Bone marrow (tissue), 2 donors: Measurements from ENCODE around the gene PPP1R14C.

Experiments
- DNase-seq, 2 donors: peaks; one replicate each; lab custom pipeline; 2025; lab: John Stamatoyannopoulos, UW

Gene PPP1R14C

DNA sequence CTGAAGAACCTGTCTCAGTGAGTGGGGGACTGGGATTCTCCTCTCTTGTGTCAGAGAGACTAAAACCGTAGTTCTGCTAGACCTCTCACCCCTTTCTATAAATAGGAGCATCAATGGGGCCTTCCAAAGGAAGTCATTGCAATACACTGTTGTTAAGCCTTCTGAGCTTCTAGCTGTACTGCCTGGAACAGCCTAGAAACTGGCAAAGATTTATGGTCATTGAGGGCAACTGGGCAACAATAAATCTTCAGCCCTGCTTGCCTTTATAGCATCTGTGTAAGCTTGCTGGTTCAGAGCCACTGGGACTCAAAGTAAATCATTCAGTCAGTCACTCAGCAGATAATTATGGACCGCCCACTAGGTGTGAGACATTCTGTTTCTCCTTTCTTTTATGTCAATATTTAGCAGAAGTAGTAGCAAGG is 53.2 kb downstream of the PPP1R14C start:
- no peak for DNase-seq

DNA sequence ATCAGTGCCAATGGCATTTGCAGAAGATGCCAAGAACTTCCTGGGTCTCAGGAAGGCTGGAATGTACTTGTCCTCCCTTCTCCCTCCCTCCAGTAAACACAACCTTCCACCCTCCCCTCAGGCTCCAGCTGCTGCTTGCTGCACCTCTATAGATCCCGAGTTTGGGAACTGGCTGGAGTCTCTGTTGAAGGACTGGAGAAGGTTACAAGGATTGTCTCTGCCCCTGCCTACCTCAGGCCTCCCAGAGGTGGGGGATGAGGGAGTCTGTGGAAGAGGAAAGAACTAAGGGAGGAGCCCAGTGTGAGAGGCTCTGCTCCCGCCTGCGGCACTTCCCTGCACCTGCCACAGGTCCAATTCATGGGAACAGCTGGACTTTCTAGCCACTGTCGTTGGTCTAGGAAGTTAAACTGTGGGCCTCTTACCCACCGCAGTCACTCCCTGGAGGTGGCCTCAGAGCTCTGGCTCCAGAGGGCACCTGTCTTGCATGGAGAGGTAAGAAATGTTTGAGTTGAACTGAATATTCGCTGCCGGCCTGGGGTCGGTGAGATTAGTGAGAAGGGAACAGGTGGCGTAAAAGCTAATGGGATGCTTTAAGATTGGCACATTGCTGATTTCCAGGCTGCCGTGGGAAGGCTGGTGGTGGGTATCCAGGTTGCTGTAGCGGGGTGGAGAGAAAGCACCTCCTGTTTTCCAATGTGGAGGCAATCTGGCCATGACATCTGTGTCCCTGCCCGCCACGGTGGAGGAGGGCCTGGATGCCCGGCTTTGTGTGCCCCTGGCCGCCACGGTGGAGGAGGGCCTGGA is 54.3 kb downstream of the PPP1R14C start:
- no peak for DNase-seq

DNA sequence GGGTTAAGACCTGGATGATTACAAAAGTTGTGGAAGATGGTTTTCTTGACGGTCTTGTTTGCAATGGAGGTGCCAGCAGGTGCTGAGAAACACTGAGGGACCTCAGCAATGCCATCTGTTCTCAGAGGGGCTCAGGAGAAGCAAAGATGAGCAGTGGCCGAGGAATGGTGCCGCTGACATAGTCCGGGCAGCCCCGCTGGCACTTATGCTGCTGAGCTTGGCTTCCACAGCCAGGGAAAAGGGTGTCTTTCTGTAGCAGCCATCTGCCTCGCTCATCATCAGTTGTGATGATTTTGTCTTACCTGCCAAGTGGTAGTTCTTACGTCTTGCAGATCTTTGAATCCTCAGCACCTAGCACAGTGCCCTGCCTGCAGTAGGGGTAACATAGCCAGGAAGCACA is 55.7 kb downstream of the PPP1R14C start:
- DNase-seq = no peak

DNA sequence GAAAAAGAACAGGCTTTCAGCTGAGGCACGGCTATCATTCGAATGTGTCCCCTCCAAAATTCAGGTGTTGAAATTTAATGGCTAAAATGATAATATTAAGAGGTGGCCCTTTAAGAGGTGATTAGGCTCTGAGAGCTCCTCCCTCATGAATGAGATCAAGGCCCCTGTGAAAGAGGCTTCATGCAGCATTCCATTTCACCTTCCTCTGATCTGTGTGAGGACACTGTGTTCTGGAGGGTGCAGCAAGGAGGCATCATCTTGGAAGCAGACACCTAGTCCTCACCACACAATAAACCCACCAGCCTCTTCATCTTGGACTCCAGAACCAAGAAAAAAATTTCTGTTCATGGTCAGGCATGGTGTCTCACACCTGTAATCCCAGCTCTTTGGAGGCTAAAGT is 56.4 kb downstream of the PPP1R14C start:
- no peak for DNase-seq

DNA sequence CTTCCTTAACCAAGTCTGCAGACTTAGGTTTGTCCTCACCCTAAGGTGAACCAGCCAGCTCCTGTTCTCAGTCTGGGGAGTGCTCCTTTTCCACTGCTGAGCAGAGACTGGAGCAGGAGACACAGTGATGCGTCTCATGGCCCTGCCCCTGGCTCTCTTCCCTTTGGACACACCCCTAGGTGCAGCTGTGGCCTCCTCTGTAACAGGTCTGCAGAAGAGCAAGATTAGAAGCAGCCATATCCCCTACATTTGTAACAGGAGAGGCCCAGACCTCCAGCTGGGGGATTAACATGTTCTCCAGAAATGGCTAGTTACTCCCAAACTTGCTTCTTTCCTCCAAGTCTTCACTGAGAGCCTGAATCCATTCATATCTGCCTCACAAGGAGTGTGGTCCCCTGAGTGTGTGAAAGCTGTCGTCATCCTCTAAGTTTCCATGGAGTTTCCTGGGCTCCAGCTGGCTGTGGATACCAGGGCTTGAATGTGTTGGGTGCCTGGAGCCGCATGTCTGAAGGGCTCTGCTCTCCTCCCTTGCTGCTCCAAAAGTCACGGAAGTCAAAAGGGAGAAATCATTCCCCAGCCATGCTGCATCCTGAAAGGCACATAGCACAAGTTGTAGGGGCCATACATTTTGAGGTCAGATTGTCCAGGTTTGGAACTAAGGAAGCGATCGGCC is 57.7 kb downstream of the PPP1R14C start:
- no peak for DNase-seq

DNA sequence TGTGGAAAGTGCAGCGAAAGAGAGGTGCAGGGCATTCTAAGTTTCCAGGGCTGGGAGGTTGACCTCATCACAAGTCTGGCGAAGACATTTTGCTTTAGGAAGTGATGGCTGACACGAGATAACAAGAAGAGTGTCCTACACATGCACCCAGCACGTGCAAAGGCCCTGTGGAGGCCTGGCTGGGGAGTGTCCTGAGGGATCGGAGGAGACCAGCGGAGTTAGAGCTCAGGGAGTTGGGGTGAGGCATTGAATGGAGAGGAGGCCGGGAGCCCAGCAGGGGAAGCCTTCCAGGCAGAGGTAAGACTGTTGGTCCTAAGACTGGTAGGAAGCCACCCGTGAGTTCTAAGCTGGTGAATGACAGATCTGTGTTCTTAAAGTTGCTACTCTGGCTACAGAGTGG is 58.4 kb downstream of the PPP1R14C start:
- DNase-seq = no peak

DNA sequence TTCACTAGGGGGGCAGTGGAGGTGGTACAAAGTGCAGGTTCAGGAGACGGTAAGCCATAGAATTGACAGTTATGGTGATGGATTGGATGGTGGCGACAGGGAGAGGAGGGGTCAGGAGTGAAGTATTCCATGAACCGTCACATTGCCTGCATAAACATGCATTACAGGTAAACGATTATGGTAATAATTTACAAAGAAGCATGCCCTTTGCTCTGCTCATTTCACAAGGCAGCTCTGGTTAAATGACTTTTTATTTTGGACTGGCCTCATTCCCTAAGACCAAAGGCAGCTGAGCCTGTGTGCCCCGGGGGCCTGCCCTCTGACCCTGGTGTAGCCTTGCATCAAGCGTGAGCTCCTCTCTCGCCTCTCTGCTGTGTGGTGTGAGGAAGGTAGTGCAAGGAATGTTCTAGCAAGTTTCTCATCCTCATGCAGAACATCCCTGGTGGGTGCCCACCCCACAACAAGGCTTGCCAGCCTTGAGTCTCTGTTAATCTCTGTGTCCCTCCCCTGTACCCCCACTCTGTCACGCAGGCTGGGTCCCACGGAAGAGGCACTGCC is 59.0 kb downstream of the PPP1R14C start:
- no peak for DNase-seq

DNA sequence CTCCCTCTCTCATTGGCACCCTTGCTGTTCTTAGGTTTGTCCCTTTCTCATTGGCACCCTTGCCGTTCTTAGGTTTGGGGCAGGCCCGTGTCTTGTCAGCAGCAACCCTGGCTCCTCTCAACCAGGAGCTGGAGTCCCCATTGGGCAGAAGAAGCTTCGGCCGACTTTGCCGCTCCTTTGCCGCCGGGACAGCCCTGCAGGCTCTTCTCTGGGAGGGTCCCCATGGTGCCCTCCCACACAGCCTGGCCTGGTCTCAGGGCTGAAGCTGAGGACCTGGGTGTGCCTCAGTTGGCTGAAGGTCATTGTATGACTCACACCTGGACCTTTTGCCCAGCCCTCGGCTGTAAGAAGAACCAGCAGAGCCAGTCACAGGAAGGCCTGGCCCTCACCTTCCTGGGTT is 59.6 kb downstream of the PPP1R14C start:
- no peak for DNase-seq

DNA sequence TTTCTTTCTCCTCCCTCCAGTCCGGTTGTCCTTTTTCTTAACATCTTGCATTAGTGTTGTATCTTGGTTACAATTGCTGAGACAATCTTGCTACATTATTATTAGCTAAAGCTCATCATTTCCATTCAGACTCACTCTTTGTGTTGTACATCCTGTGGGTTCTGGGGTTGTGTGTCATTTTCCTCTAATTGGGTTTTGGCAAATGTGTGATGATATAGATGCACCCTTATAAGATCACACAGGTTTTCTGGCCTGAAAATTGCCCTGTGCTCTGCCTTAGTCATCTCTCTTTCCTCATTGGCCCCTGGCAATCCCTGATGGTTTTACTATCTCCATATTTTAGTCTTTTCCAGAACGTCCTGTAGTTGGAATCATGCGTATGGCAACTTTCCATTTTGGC is 60.1 kb downstream of the PPP1R14C start:
- DNase-seq = no peak

DNA sequence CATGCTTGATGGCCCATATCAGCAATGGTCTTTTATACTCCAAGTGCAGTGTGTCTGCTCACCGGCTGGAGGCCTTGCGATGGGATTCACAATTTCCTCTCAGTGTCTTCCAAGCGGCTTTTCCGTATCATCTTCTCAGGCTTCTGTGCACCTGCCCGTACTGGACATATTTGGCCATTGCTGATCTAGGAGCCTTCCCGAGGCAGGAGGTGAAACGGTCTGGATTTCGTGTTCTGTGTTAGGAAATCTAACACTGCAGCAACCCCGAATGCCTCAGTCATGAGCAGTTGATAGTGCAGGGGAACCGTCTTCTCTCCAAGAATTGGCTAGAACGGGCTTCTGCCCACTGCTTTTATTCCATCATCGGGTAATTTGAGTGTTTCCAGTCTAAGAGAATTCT is 60.5 kb downstream of the PPP1R14C start:
- no peak for DNase-seq

DNA sequence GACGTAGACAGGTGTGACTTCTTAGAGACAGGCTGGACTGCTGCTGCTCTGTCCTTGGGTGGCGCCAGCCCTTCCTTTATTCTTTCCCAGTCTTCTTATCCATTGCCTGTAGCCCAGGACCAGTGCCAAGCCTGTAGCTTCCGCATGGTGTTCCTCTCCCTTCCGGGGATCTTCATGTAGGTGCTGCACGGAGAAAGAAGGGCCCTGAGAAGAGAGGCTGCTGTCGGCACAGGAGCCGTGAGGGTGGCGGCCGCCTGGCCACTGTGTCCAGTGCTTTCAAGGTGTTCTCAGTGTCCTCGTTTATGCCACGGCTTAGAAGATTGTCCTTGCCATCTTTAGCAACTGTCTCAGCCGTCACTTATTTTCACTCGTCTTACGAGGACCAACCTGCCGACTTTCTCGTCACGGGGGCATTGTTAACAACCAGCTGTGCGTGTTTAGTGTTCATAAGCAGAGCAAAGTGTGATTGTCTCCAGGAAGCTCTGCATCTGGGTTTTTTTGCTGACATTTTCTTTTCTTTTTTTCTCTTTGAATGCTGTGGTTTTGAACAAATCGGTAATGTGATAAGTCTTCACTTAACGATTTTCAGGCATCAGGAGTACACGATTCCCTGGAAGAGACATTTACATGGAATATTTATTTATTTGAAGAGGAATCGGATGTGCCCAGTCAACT is 61.2 kb downstream of the PPP1R14C start:
- DNase-seq = no peak

DNA sequence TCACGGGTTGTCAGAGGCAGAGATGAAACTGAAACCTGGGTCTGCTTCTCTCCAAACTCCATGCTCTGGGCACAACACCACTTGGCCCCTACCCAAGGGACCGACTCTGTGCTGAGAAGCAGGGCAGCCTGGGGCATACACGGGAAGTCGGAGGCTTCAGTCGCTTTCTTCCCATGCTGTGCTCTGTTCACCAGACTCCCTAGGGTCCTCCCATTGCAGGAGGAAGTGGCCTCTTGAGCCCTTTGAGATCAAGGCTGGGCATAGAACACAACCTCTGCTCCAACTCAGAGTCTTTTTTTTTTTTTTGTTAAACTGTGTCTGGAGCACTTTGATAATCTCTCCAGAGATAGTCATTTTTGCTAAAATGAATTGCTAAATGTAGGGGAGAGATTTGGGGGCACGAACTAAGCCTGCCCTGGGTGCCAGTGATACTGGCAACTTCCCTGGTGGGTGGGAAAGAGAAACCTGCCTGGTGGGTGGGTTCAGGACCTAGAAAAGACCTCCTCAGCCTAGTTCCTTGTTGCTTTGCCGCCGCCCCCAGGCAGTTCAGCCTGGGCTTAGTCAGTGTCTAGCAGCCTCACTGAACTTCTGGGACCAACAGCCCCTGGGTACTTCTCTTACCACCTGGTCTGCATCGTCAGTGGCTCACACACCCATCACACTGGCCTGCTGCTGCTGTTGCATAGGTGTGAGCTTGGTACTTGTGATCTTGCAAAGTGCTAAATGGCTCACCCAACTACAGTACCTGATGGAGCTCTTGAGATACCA is 62.0 kb downstream of the PPP1R14C start:
- DNase-seq = no peak

DNA sequence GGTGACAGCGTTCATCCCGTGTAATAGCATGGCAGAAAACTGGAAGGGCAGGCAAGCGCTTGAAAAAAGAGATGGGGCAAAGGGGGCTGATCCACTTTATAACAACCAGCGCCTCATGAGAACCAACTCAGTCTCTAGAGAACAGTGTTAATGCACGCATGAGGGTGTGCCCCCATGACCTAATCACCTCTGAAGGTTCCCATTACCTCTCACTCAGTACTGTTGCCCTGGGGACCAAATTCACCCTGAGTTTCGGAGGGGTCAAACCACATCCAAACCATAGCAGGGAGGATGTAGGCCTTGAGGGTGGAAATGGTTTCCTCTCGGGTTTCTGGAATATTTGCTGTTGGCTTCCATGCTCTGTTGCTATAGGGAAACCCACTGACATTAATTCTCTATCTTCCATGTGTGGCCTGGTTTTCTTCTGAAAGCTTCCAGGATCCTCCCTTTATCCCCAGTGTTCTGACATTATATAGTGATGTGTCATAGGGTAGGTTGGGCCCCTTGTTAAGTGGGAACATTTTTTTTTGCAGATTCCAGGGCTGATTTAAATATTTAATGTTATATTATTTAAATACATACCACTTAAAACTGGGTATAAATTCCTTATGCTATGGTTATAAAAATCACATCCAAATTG is 65.2 kb downstream of the PPP1R14C start:
- DNase-seq = no peak

DNA sequence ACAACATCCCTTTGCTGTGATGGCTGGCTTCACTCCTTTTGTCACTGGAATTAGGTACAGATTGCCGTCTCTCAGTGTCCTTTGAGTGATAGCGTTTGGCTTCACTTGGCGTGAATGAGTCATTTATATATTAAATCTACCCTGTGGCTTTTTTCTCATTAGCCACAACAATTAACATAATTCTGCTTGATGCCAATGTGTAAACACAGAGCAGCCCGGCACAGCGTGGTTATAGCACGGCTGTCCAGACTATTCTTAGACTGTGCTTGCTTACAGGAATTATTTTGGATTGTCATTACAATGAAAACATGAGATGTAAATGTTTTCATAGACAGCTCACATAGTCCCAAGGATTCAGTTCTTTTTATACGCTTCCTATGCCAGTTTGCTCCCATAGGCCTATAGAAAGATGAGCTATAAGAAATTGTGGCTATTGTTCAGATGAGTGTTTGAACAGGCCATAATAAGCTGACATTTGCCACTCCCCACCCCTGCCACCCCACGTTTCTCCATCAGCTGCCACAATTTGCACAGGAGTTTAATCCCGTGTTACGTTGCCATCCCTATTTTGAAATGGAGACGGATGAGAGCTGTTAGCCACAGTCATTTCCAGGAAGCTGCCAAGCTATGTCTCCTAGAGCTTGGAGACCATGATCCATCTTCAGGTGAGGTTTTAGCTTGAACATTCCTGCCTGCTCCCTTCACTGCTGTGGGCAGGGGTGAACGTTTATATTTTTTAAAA is 65.9 kb downstream of the PPP1R14C start:
- DNase-seq = no peak

DNA sequence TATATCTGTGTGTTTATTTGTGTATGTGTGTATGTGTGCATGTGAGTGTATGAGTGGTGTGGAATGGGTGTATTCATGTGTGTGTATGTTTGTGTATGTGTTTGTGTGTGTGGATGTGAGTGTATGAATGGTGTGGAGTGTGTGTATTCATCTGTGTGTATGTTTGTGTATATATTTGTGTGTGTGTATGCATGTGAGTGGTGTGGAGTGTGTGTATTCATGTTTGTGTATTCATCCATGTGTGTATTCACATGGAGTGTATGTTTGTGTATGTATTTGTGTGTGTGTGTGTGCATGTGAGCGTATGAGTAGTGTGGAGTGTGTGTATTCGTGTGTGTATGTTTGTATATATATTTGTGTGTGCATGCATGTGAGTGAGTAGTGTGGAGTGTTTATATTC is 66.6 kb downstream of the PPP1R14C start:
- DNase-seq = no peak

DNA sequence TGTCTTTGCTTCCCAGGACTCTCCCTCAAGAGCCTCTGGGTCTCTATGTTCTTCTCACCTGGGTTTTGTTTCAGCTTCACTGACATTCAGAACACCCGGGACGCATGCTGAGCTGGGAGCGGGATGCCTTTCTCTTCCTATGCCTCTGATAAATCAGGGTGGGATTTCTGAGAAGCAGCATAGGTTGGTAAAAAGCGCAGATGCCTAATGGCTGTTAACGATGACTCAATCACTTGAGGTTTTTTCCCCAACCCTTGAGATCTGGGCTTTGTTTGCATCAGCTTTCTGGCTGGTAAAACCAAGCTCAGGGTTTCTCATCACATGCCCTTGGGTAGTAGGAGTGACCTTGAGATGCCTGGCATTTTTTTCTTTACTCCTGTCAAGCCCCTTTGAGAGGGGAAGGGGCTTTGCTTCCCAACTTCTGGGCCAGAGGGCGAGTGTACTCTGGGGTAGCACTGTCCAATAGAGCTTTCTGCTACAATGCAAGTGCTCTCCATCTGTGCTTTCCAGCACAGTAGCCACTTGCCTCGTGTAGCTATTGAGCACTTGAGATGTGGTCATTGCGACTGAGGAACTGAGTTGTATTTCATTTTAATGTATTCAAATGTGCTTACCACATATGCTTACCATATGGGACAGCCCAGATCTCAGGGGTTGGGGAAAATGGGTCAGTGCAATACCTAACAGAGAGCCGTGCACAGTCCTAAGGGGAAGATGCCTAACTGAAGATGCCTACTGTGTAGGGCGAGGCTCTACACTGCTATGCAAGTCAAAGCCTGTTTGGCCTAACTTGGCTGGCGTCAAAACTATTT is 69.1 kb downstream of the PPP1R14C start:
- no peak for DNase-seq

DNA sequence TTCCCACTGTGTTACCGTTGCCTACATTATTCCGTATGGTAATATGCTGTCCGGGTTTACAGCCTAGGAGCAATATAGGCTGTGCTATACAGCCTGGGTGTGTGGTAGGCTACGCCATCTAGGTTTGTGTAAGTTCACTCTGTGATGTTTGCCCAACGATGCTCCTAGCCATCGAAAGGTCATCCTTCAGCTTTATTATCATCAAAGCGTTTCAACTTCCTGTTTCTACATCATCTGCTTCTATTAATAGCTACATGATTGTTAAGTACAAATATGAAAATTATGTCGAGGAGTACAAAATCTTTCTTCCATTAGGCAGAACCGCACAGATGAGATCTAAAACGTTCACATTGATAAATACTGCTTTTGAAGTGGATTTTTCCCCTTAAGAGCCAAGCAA is 69.9 kb downstream of the PPP1R14C start:
- no peak for DNase-seq

DNA sequence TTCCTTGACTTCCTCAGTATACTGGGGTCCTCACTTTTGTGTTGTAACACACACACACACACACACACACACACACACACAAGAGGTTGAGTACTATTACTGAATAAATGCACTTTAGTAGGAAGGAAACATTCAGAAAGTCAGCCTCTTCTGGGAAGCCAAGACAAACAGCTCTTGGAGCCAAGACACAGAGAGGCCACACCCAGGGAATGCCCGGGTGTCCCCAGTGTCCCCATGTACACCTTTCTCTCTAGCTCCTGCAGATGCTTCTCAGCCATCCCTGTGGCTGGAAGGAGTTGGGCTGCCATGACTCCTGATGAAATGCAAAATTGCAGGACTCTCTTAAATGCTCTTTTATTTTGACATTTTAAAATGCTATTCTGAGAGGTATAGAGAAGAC is 70.5 kb downstream of the PPP1R14C start:
- no peak for DNase-seq

DNA sequence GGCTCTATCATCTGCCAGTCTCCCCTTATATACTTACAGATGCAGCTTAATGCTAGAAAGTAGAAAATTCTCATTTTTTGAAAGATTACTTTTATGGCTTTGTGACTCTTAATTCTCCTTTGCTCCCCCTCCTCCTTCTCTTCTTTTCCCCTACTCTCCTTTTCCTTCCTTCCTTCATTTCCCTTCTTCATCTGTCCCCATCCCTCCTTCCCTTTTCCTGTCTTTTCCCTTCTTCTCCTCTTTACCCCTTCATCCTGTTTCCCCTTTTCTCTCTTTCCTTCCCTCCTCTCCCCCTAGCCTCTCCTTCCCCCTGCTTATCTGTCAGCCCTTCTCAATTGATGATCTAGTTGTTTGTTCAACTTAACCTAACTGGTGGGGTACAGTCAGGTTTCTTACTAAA is 71.5 kb downstream of the PPP1R14C start:
- no peak for DNase-seq
